Left cardiac atrium (tissue), 4 donors: Measurements from ENCODE around the gene ERVMER34-1. TPM values are rescaled to one million over a fixed set of nuclear protein-coding genes. Genes with fewer than 3 reads are reported as not detected.
A peak's percentile ranks its signal among the peaks of the same experiment; 100 is the strongest.

ENCODE experiments used
- ATAC-seq, 2 donors: fragments of 200-7000 bp; cut with Tn5 transposase; one replicate each; pipeline ENCODE4 v1.9.1; 2020; ENCODE audit warnings: mild to moderate bottlenecking in 2 of 2, moderate library complexity in 2 of 2
- DNase-seq: peaks from one replicate; pipeline ENCODE4 v3.0.0-alpha.2; 2020
- intact Hi-C, 2 donors: fragments of 100-400 bp; cut with DNase I; formaldehyde crosslinking; loops; one replicate each; pipeline versions ENCODE4 v1.14.1 to v1.15.1; 2022 to 2023
- long read RNA-seq: library from polyadenylated mRNA; unstranded; transcript quantifications from one replicate; pipeline ENCODE4 v2.0.0, GENCODE V29; 2021
- total RNA-seq, 2 donors: library from RNA; stranded (reverse); fragmentation: NEBNext Ultra II Directional; extraction: Animal tissue kit (Norgen Biotek cat#: 25700); gene quantifications; one replicate each; pipeline ENCODE4 v1.2.1, GENCODE V29; 2021
- donor health status: DM: no; HTN: yes; CAD: no.
- donor health status: DM: no; HTN: yes; CAD: no; lungs with severe emphysema.
- donor health status: DM: yes; HTN: yes; CAD: no.
- donor health status: Dilated cardiomyopathy.

The ERVMER34-1 gene
- 1 to 10 TPM; 1.2 to 2.0 TPM for total RNA-seq
- long read RNA-seq = 0 reads

GRCh38 chr4:52750819-52751486 lies at the start of gene ERVMER34-1:
Gene ERVMER34-1 (minus strand): TSS chr4:52751425. CDS start chr4:52745520, 5,905 bp downstream.
- ATAC-seq = peak; percentile 73 to 87
- intact Hi-C loops = no loop called here
- no peak for DNase-seq

- ATAC-seq (no peak), DNase-seq (no peak)
- intact Hi-C loops = no loop called here
Measured at GRCh38 chr4:52799813-52800212, 48.6 kb upstream of the ERVMER34-1 start.

- no peak for DNase-seq
- intact Hi-C loops = no loop called here
- no peak for ATAC-seq
Measured at GRCh38 chr4:52795533-52795932, 44.3 kb upstream of the ERVMER34-1 start.

GRCh38 chr4:52791936-52792335 lies 40.7 kb upstream of the ERVMER34-1 start:
- ATAC-seq = no peak
- intact Hi-C loops = no loop called here
- DNase-seq = no peak

GRCh38 chr4:52789774-52790173 lies 38.5 kb upstream of the ERVMER34-1 start:
- ATAC-seq (no peak), DNase-seq (no peak)
- intact Hi-C loops = no loop called here

- DNase-seq = no peak
- no peak for ATAC-seq
- intact Hi-C loops = no loop called here
Measured at GRCh38 chr4:52788806-52789205, 37.6 kb upstream of the ERVMER34-1 start.

GRCh38 chr4:52783069-52783468 lies 31.8 kb upstream of the ERVMER34-1 start:
- DNase-seq (no peak), ATAC-seq (no peak)
- intact Hi-C loops = no loop called here

- intact Hi-C loops = no loop called here
- ATAC-seq (no peak), DNase-seq (no peak)
Measured at GRCh38 chr4:52780617-52781354, 29.6 kb upstream of the ERVMER34-1 start.

GRCh38 chr4:52780206-52780605 lies 29.0 kb upstream of the ERVMER34-1 start:
- DNase-seq = peak; percentile 39
- ATAC-seq = peak in 1 of 2 donors; percentile 90
- intact Hi-C loops = no loop called here

- ATAC-seq (no peak), DNase-seq (no peak)
- intact Hi-C loops = no loop called here
Measured at GRCh38 chr4:52760256-52760655, 9.0 kb upstream of the ERVMER34-1 start.

- ATAC-seq (no peak), DNase-seq (no peak)
- intact Hi-C loops = no loop called here
Measured at GRCh38 chr4:52755426-52755825, 4.2 kb upstream of the ERVMER34-1 start.

GRCh38 chr4:52752936-52753335 lies 1.7 kb upstream of the ERVMER34-1 start:
- DNase-seq = no peak
- ATAC-seq = no peak
- intact Hi-C loops = no loop called here

GRCh38 chr4:52751487-52751911 lies 274 bp upstream of the ERVMER34-1 start:
- intact Hi-C loops = no loop called here
- DNase-seq (peak; percentile 66), ATAC-seq (peak; percentile 92 to 98)

- no peak for ATAC-seq
- intact Hi-C loops = no loop called here
- DNase-seq = no peak
Measured at GRCh38 chr4:52750213-52750612, 1.0 kb downstream of the ERVMER34-1 start.

GRCh38 chr4:52748432-52748831 lies 2.8 kb downstream of the ERVMER34-1 start:
- intact Hi-C loops = no loop called here
- ATAC-seq = no peak

GRCh38 chr4:52744588-52744987 lies 6.6 kb downstream of the ERVMER34-1 start:
- intact Hi-C loops = no loop called here
- no peak for DNase-seq
- ATAC-seq = no peak

More at GRCh38 chr4:52748432-52748831, 2.8 kb downstream of the ERVMER34-1 start:
- DNase-seq = no peak

- DNase-seq (no peak), ATAC-seq (no peak)
- intact Hi-C loops = no loop called here
Measured at GRCh38 chr4:52743444-52744019, 7.7 kb downstream of the ERVMER34-1 start.

GRCh38 chr4:52729586-52729985 lies 21.6 kb downstream of the ERVMER34-1 start:
- intact Hi-C loops = loop anchor here (10.0 kb wide), 2 partner anchors 135 to 255 kb away; partner anchors contain the start of gene RASL11B (in 1 of the 2)
- ATAC-seq (no peak), DNase-seq (no peak)

- DNase-seq = no peak
- intact Hi-C loops = loop anchor here (10.0 kb wide), 2 partner anchors 136 to 256 kb away; partner anchors contain the start of gene RASL11B (in 1 of the 2)
- ATAC-seq = no peak
Measured at GRCh38 chr4:52728691-52729240, 22.5 kb downstream of the ERVMER34-1 start.
